Ectodermal cell (in vitro differentiated cells): ENCODE data around the gene SOX30.

Experiments used
- H3K27ac ChIP-seq: 2 replicates; pipeline ENCODE4 v1.7.0; 2013; ENCODE audit warnings: mild to moderate bottlenecking, low read depth, low read length; ENCODE audit not compliant: insufficient read depth, poor library complexity, severe bottlenecking
- H3K27me3 ChIP-seq: 2 replicates; pipeline ENCODE4 v1.7.0; 2013; ENCODE audit warnings: mild to moderate bottlenecking, low read length; ENCODE audit not compliant: insufficient read depth, control insufficient read depth, poor library complexity, severe bottlenecking
- H3K36me3 ChIP-seq: one replicate; pipeline ENCODE4 v1.7.0; 2013; ENCODE audit warnings: low read length; ENCODE audit not compliant: control insufficient read depth, insufficient read depth
- H3K4me1 ChIP-seq: one replicate; pipeline ENCODE4 v1.7.0; 2013; ENCODE audit warnings: low read length; ENCODE audit not compliant: control insufficient read depth, insufficient read depth
- H3K4me3 ChIP-seq: 2 replicates; pipeline ENCODE4 v1.7.0; 2013; ENCODE audit warnings: low read depth, low read length, control low read depth; ENCODE audit not compliant: insufficient read depth
- H3K9me3 ChIP-seq: 2 replicates; pipeline ENCODE4 v1.7.0; 2013; ENCODE audit warnings: mild to moderate bottlenecking, low read length, moderate library complexity; ENCODE audit not compliant: control insufficient read depth
- WGBS, 2 experiments: methylation state at CpG; one replicate each; pipeline ENCODE4 v1.1.7; 2013; ENCODE audit warnings: missing lambda C conversion rate in 2 of 2; 5-methylcytosine and 5-hydroxymethylcytosine counted together

Gene SOX30

DNA sequence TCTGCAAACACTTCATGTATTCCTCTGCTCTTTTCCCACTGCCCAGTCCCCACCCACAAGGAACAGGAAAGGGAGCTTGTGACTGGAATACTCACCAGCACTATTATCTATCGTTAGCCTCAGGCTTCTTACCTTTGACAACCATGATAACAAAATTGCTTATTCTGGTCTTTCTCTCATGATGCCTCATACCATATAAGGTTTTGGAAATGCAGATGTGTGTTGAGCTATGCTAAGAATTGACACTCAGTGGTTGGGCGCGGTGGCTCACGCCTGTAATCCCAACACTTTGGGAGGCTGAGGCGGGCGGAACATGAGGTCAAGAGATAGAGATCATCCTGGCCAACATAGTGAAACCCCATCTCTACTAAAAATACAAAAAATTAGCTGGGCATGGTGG lies 25.4 kb downstream of the SOX30 start:
- Histone ChIP-seq H3K4me3 (no peak overlapping the region), H3K27me3 (no peaks in the 10 kb centered on the region), H3K9me3 (no peaks in the 10 kb centered on the region), H3K36me3 (no peaks in the 10 kb centered on the region), H3K4me1 (no peaks in the 10 kb centered on the region), H3K27ac (no peak overlapping the region)
- WGBS, 2 experiments, result 91 to 92% methylated on average over 6 of the region's 6 CpGs

- Histone ChIP-seq H3K27ac (no peak overlapping the region), H3K4me1 (no peaks in the 10 kb centered on the region), H3K27me3 (no peaks in the 10 kb centered on the region), H3K9me3 (no peaks in the 10 kb centered on the region), H3K36me3 (no peaks in the 10 kb centered on the region), H3K4me3 (no peak overlapping the region)
- 81 to 88% methylated on average over 1 to 2 of the region's 2 CpGs for WGBS, 2 experiments
These were observed 28.1 kb downstream of the SOX30 start for GRCh38 chr5:157624144-157624543.

- H3K4me1 ChIP-seq, result no peaks in the 10 kb centered on the region
- H3K27me3 ChIP-seq, result no peaks in the 10 kb centered on the region
- H3K9me3 ChIP-seq, result no peaks in the 10 kb centered on the region
- H3K36me3 ChIP-seq, result no peaks in the 10 kb centered on the region
- H3K27ac ChIP-seq, result no peak overlapping the region
- no peak overlapping the region for H3K4me3 ChIP-seq
These were observed 31.5 kb downstream of the SOX30 start for GRCh38 chr5:157620776-157621175.

- Histone ChIP-seq H3K4me1 (no peaks in the 10 kb centered on the region), H3K4me3 (no peak overlapping the region), H3K9me3 (no peaks in the 10 kb centered on the region), H3K27ac (no peak overlapping the region), H3K27me3 (no peaks in the 10 kb centered on the region), H3K36me3 (no peaks in the 10 kb centered on the region)
- WGBS, 2 experiments, result 93 to 95% methylated on average over 8 of the region's 8 CpGs
These were observed 34.0 kb downstream of the SOX30 start for GRCh38 chr5:157618191-157618765.

- no peak overlapping the region for H3K4me3 ChIP-seq
- H3K36me3 ChIP-seq, result no peaks in the 10 kb centered on the region
- H3K27me3 ChIP-seq, result no peaks in the 10 kb centered on the region
- WGBS, 2 experiments, result 85 to 89% methylated on average over 4 of the region's 4 CpGs
- H3K9me3 ChIP-seq, result no peaks in the 10 kb centered on the region
- H3K4me1 ChIP-seq, result no peaks in the 10 kb centered on the region
- H3K27ac ChIP-seq, result no peak overlapping the region
These were observed 35.5 kb downstream of the SOX30 start for GRCh38 chr5:157616785-157617184.

GRCh38 chr5:157613385-157614245 lies 38.6 kb downstream of the SOX30 start:
- Histone ChIP-seq H3K9me3 (no peaks in the 10 kb centered on the region), H3K36me3 (no peaks in the 10 kb centered on the region), H3K4me3 (no peak overlapping the region), H3K4me1 (no peaks in the 10 kb centered on the region), H3K27me3 (no peaks in the 10 kb centered on the region), H3K27ac (no peak overlapping the region)
- 93 to 94% methylated on average over 11 of the region's 11 CpGs for WGBS, 2 experiments

DNA sequence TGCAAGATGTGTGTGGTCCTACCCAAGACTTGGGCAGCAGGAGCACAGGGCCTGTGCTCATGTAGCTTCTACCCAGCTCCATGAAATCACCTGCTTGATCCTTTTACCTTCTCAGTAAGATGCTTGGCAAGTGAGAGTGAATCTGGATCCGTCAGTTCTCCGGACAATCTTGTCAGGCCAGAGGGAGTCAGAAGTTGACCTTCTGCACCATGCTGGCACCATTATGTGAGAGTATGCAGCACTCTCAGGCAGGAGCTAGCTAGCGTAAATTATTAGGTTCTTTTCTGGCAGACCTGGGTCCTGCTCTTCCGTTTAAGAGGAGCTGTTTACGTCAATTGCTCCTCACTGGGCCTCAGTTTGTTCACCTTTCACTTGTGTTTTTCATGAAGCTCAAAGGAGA lies 39.7 kb downstream of the SOX30 start:
- 94 to 95% methylated on average over 5 of the region's 5 CpGs for WGBS, 2 experiments
- no peaks in the 10 kb centered on the region for H3K4me1 ChIP-seq
- no peak overlapping the region for H3K27ac ChIP-seq
- H3K4me3 ChIP-seq, result no peak overlapping the region
- no peaks in the 10 kb centered on the region for H3K27me3 ChIP-seq
- no peaks in the 10 kb centered on the region for H3K9me3 ChIP-seq
- H3K36me3 ChIP-seq, result no peaks in the 10 kb centered on the region

GRCh38 chr5:157611571-157612476 lies 40.4 kb downstream of the SOX30 start:
- no peak overlapping the region for H3K27ac ChIP-seq
- H3K36me3 ChIP-seq, result no peaks in the 10 kb centered on the region
- 92% methylated on average over 10 of the region's 10 CpGs for WGBS, 2 experiments
- H3K4me1 ChIP-seq, result no peaks in the 10 kb centered on the region
- H3K27me3 ChIP-seq, result no peaks in the 10 kb centered on the region
- H3K9me3 ChIP-seq, result no peaks in the 10 kb centered on the region
- H3K4me3 ChIP-seq, result no peak overlapping the region

DNA sequence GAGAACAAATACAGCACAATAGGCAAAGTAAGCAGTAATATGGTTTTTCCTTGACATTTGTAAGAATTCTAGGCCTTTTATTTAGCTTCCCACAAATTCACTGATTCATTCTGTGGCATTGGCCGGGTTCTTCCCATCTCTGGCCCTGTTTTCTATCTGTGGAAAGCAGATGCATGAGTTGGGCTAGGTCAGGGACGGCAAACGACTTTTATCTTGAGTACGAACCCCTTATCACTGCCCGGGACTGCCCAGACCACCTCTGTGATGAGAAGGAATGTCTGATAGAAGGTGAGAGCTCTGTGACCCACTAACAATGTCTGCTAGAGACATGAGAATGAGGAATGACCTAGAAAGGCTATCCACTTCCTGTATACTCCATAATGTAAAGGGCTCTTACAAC lies 41.2 kb downstream of the SOX30 start:
- Histone ChIP-seq H3K4me1 (no peaks in the 10 kb centered on the region), H3K9me3 (no peaks in the 10 kb centered on the region), H3K36me3 (no peaks in the 10 kb centered on the region), H3K27me3 (no peaks in the 10 kb centered on the region), H3K27ac (no peak overlapping the region), H3K4me3 (no peak overlapping the region)
- 88 to 94% methylated on average over 5 of the region's 5 CpGs for WGBS, 2 experiments

DNA sequence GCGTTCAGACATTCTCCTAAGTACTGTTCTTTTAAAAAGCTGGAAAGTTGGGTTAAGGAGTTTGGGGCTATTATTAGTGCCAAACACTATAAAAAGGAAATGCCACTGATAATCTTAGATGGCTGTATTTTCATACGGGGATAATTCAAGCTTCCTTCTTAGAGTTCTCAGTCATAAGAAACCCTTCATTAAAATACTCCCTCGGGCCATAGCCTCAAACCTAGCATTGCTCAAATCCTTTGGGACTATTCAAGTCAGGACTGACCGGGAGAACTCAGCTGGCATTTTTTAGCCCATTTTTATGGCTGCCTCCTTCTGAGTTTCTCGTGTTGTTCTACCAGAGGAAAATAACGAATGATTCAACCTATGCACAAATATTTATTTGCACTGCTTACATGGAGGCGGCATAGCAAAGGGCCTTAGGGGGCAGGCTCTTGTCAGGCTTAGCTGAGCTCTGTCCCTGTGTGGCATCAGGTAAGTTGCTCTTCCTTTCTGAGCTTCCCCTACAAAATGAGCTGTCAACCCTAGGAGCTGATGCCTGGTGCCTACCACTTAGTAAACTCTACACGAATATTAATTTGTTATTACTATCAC lies 43.2 kb downstream of the SOX30 start:
- Histone ChIP-seq H3K9me3 (no peaks in the 10 kb centered on the region), H3K4me3 (no peak overlapping the region), H3K36me3 (no peaks in the 10 kb centered on the region), H3K27me3 (no peaks in the 10 kb centered on the region), H3K27ac (no peak overlapping the region), H3K4me1 (no peaks in the 10 kb centered on the region)
- 94 to 95% methylated on average over 7 to 8 of the region's 8 CpGs for WGBS, 2 experiments
